ENCODE measurements around the gene MORN5.
A peak's percentile ranks its signal among the peaks of the same experiment; 100 is the strongest.

DNA sequence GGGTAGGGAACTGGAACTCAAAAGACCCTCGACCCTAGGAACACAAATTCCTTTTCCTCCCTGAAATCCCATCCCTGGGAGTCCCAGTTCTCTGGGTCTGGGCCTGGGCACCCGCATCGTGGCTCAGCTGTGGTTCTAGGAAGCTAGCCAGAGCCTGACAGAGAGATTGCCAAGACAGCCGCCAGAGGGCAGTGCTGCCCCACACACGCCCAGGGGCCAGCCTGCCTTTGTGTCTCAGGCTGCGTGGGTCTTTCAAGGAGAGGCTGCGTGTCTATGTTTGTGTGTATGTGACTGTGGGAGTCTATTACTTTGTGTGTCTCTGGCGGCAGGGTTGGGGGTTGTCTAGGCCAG, 34.6 kb upstream of the MORN5 start:
- TF ChIP-seq CTCF (conservative IDR thresholded peaks at IDR 0.05; ENCODE audit: low read length) (peak; percentile 94), EZH2phosphoT487 (IDR thresholded peaks at IDR 0.05; ENCODE audit: borderline replicate concordance) (no peak)

All from Loucy (cell line).